ENCODE measurements around the gene CD300LB.

The CD300LB gene

GRCh38 chr17:74526681-74527080 lies 4.6 kb downstream of the CD300LB start:
- no peak for DNase-seq (ENCODE audit: low read depth)
- TF ChIP-seq, protein P1, sequence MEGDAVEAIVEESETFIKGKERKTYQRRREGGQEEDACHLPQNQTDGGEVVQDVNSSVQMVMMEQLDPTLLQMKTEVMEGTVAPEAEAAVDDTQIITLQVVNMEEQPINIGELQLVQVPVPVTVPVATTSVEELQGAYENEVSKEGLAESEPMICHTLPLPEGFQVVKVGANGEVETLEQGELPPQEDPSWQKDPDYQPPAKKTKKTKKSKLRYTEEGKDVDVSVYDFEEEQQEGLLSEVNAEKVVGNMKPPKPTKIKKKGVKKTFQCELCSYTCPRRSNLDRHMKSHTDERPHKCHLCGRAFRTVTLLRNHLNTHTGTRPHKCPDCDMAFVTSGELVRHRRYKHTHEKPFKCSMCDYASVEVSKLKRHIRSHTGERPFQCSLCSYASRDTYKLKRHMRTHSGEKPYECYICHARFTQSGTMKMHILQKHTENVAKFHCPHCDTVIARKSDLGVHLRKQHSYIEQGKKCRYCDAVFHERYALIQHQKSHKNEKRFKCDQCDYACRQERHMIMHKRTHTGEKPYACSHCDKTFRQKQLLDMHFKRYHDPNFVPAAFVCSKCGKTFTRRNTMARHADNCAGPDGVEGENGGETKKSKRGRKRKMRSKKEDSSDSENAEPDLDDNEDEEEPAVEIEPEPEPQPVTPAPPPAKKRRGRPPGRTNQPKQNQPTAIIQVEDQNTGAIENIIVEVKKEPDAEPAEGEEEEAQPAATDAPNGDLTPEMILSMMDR (IDR thresholded peaks at IDR 0.05; ENCODE audit: insufficient read depth, low read depth, low read length, missing control alignments): no peak
- H3K4me3 ChIP-seq (ENCODE audit: low read length): no peak overlapping the region

DNA sequence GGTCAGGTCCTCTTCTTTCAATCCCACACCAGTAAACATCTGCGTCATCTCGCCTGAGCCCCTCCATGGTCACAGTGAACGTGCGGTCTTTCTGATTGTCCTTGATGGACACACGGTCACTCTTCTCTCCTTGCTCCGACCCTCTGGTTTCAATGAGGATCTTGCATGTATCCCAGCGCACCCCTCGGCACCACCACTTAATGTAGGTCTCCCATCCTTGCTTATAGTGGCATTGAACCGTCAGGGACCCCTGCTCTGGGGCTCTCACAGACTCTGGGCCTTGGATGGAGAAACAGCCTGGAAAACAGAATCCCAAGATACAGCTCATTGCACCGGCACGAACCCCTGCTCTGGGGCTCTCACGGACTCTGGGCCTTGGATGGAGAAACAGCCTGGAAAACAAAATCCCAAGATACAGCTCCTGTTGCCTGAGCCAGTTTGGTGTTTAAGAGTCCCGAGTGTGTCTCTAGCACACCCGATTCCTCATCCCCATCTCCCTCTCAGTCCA lies 5.4 kb downstream of the CD300LB start:
- DNase-seq (ENCODE audit: low read depth): no peak
- no peak overlapping the region for H3K4me3 ChIP-seq (ENCODE audit: low read length)
- TF ChIP-seq, protein P1 (IDR thresholded peaks at IDR 0.05; ENCODE audit: insufficient read depth, low read depth, low read length, missing control alignments): no peak

DNA sequence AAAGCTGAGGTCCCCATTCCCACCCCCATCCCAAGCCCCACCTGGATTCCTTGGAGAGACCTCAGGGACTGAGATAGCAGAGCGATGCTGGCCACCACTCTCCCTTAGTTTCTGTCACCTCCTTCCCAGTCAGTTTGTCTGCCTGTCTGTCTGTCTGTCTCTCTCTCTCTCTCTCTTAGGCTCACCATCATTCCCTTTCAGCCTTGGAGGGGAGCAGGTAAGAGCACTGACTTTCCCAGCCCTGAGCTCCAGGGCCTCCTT lies 5.9 kb downstream of the CD300LB start:
- no peak overlapping the region for H3K4me3 ChIP-seq (ENCODE audit: low read length)
- DNase-seq (ENCODE audit: low read depth): no peak

DNA sequence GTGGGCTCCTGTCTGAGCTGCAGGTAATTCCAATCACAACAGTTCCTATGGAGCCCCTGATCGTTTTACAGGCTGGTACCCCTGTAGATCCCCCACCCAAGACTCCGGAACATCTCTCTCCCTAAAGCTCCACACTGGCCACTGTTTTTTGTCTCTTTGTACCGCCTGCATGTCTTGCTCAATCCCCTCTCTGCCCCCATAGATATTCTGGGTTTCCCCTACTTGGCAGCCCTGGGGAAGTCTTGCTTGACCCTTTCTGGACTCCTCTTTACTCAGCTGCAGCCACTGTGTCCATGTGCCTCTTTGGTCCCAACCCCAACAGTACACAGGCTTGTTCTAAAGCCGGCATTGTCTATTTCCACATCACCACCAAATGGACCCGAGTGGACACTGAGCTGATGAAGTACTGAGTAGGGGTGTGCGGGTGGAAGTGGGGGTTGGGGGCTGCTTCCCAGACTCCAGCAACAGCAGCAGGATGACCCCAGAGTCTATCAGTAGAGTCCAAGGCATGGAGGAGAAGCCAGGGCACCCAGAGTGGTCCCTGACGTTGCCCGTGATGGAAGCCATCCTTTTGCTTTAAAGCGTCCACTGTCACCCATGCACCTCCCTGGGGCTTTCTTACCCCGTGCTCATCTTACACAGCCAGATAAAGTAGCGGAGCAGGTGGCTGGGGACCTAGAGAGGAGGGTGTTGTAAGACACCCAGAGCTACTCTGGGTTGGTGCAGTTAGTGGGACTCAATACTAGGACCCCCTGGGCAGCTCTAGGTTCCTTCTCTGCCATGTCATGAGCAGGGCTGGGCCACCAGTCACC lies 6.4 kb downstream of the CD300LB start:
- DNase-seq (ENCODE audit: low read depth): no peak
- TF ChIP-seq, protein P1 (IDR thresholded peaks at IDR 0.05; ENCODE audit: insufficient read depth, low read depth, low read length, missing control alignments): no peak
- H3K4me3 ChIP-seq (ENCODE audit: low read length): no peak overlapping the region

More for the DNA sequence above, 5.9 kb downstream of the CD300LB start:
- TF ChIP-seq, protein P1 (IDR thresholded peaks at IDR 0.05; ENCODE audit: insufficient read depth, low read depth, low read length, missing control alignments): no peak

- TF ChIP-seq, protein P1 (IDR thresholded peaks at IDR 0.05; ENCODE audit: insufficient read depth, low read depth, low read length, missing control alignments): no peak
- DNase-seq (ENCODE audit: low read depth): no peak
- H3K4me3 ChIP-seq (ENCODE audit: low read length): no peak overlapping the region
Observed at GRCh38 chr17:74523308-74523707, 8.0 kb downstream of the CD300LB start.

DNA sequence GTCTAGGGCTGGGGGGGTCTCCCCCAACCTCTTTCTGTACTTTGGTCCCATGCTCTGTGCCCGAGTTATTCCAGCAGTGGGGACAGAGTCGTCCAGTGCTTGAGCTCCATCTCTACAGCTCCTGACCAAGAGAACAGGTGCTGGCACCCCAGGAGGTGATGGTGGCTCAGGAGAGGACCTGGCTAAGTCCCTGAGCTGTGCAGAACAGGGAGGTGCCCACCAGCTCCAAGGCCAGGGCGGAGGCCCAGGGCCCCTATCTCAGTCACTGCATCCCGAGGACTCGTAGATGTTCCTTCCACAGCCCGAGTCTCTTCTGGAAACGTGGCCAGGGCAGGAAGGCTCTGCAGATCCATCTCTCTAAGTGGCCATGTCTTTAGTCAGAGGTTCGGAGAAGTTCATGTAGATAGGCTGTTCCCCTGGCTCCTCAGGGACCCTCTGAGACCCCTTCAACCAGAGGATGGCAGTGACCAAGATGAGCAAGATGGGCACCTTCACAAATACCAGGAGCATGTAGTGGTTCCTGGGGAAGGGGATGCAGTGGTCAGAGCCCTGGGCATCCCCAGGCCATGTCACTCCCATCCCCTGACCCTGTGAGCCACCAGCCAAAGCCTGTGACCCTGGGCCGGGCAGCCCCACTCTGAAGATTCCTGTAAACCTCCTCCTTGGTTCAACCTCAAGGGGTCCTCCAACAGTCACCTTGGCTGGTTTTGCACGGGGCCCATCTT lies 8.7 kb downstream of the CD300LB start:
- TF ChIP-seq, protein P1 (IDR thresholded peaks at IDR 0.05; ENCODE audit: insufficient read depth, low read depth, low read length, missing control alignments): no peak
- no peak overlapping the region for H3K4me3 ChIP-seq (ENCODE audit: low read length)

More for the DNA sequence above, 8.7 kb downstream of the CD300LB start:
- no peak for DNase-seq (ENCODE audit: low read depth)
